ENCODE measurements around the gene ACAP2.
"Not testable (repeated sequence)": the region's sequence is repeated elsewhere in the genome, so short reads cannot be mapped to it uniquely, and the experiment has no call there.

ACAP2 gene

GRCh38 chr3:195443391-195443989 is 670 bp upstream of the ACAP2 start:
- no peak for DNase-seq

- DNase-seq: peak; percentile 17 to 49 (median 39)
Measured at GRCh38 chr3:195441992-195442572, 738 bp downstream of the ACAP2 start.

GRCh38 chr3:195441476-195441991 is 1.3 kb downstream of the ACAP2 start:
- peak in 1 of 5 donors; percentile 7 for DNase-seq

GRCh38 chr3:195441051-195441450 is 1.8 kb downstream of the ACAP2 start:
- no peak for DNase-seq

- DNase-seq: peak in 1 of 5 donors; percentile 17
Measured at GRCh38 chr3:195440379-195440778, 2.4 kb downstream of the ACAP2 start.

GRCh38 chr3:195438371-195438770 is 4.4 kb downstream of the ACAP2 start:
- DNase-seq: no peak

GRCh38 chr3:195425849-195426248 is 17.0 kb downstream of the ACAP2 start:
- DNase-seq: no peak

GRCh38 chr3:195423818-195424217 is 19.0 kb downstream of the ACAP2 start:
- DNase-seq: no peak

- DNase-seq: no peak
Measured at GRCh38 chr3:195421400-195421799, 21.4 kb downstream of the ACAP2 start.

GRCh38 chr3:195416795-195417194 is 26.0 kb downstream of the ACAP2 start:
- no peak for DNase-seq

GRCh38 chr3:195411836-195412235 is 31.0 kb downstream of the ACAP2 start:
- no peak for DNase-seq

GRCh38 chr3:195410546-195410945 is 32.3 kb downstream of the ACAP2 start:
- no peak for DNase-seq

GRCh38 chr3:195407531-195408409 is 35.0 kb downstream of the ACAP2 start:
- DNase-seq: peak in 1 of 5 donors; percentile 49

GRCh38 chr3:195405651-195406050 is 37.2 kb downstream of the ACAP2 start:
- no peak for DNase-seq

- DNase-seq: no peak
Measured at GRCh38 chr3:195403841-195404408, 38.9 kb downstream of the ACAP2 start.

- no peak for DNase-seq
Measured at GRCh38 chr3:195403244-195403643, 39.6 kb downstream of the ACAP2 start.

- no peak for DNase-seq
Measured at GRCh38 chr3:195401943-195402342, 40.9 kb downstream of the ACAP2 start.

- DNase-seq: not testable (repeated sequence)
Measured at GRCh38 chr3:195398460-195398859, 44.4 kb downstream of the ACAP2 start.

GRCh38 chr3:195397524-195397923 is 45.3 kb downstream of the ACAP2 start:
- no peak for DNase-seq

GRCh38 chr3:195395208-195395816 is 47.5 kb downstream of the ACAP2 start:
- no peak for DNase-seq

- no peak for DNase-seq
Measured at GRCh38 chr3:195394700-195395099, 48.1 kb downstream of the ACAP2 start.

- DNase-seq: no peak
Measured at GRCh38 chr3:195394024-195394423, 48.8 kb downstream of the ACAP2 start.

- no peak for DNase-seq
Measured at GRCh38 chr3:195388380-195388779, 54.4 kb downstream of the ACAP2 start.
